Measurements from ENCODE around the gene ABI3BP.

Gene ABI3BP

DNA sequence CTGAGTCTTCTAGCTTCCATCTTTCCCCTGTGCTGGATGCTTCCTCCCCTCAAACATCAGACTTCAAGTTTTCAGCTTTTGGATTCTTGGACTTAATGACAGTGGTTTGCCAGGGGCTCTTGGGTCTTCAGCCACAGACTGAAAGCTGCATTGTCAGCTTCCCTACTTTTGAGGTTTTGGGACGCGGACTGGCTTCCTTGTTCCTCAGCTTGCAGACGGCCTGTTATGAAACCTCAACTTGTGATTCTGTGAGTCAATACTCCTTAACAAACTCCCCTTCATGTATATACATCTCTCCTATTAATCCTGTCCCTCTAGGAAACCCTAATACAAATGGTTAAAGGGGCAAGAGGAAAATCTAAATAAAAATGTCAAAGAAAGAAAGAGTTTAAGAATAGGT is 100.1 kb downstream of the ABI3BP start:
- H3K4me2 ChIP-seq (ENCODE audit: low read length) = no peak overlapping the region
- no peaks in the 10 kb centered on the region for H3F3A ChIP-seq (ENCODE audit: insufficient read depth, low read length)
- no peaks in the 10 kb centered on the region for H3K36me3 ChIP-seq (ENCODE audit: insufficient read depth, low read length)
- TF ChIP-seq CTCF (IDR thresholded peaks at IDR 0.05; ENCODE audit: low read length) (no peak), EZH2 (IDR thresholded peaks at IDR 0.05; ENCODE audit: borderline replicate concordance, low read length) (no peak)
- H3K27me3 ChIP-seq (ENCODE audit: insufficient read depth, low read length) = no peaks in the 10 kb centered on the region
- no peaks in the 10 kb centered on the region for H3K9me3 ChIP-seq (ENCODE audit: low read length)
- H3K4me1 ChIP-seq (ENCODE audit: insufficient read depth, low read length, severe bottlenecking) = no peaks in the 10 kb centered on the region
- H3K79me2 ChIP-seq (ENCODE audit: insufficient read depth, low read length) = no peaks in the 10 kb centered on the region
- no peaks in the 10 kb centered on the region for H4K20me1 ChIP-seq (ENCODE audit: insufficient read depth, low read length)
- no peak overlapping the region for H3K9ac ChIP-seq (ENCODE audit: low read length)
- H3K4me3 ChIP-seq (ENCODE audit: low read depth, low read length, poor library complexity, severe bottlenecking) = no peak overlapping the region
- no peak overlapping the region for H3K27ac ChIP-seq (ENCODE audit: low read depth, low read length, poor library complexity, severe bottlenecking)
- no peak overlapping the region for H2AFZ ChIP-seq (ENCODE audit: low read length)
- H3K9me2 ChIP-seq (ENCODE audit: low read depth, low read length) = no peaks in the 10 kb centered on the region

- Histone ChIP-seq H2AFZ (ENCODE audit: low read length) (no peak overlapping the region), H3K9ac (ENCODE audit: low read length) (no peak overlapping the region), H3K79me2 (ENCODE audit: insufficient read depth, low read length) (no peaks in the 10 kb centered on the region), H3K4me2 (ENCODE audit: low read length) (no peak overlapping the region), H3F3A (ENCODE audit: insufficient read depth, low read length) (no peaks in the 10 kb centered on the region), H3K9me2 (ENCODE audit: low read depth, low read length) (no peaks in the 10 kb centered on the region), H3K4me3 (ENCODE audit: low read depth, low read length, poor library complexity, severe bottlenecking) (no peak overlapping the region), H3K27ac (ENCODE audit: low read depth, low read length, poor library complexity, severe bottlenecking) (no peak overlapping the region), H3K4me1 (ENCODE audit: insufficient read depth, low read length, severe bottlenecking) (no peaks in the 10 kb centered on the region), H3K36me3 (ENCODE audit: insufficient read depth, low read length) (no peaks in the 10 kb centered on the region), H4K20me1 (ENCODE audit: insufficient read depth, low read length) (no peaks in the 10 kb centered on the region), H3K27me3 (ENCODE audit: insufficient read depth, low read length) (no peaks in the 10 kb centered on the region), H3K9me3 (ENCODE audit: low read length) (no peaks in the 10 kb centered on the region)
- TF ChIP-seq CTCF (IDR thresholded peaks at IDR 0.05; ENCODE audit: low read length) (no peak), EZH2 (IDR thresholded peaks at IDR 0.05; ENCODE audit: borderline replicate concordance, low read length) (no peak)
These were observed 101.4 kb downstream of the ABI3BP start for GRCh38 chr3:100891827-100892226.

DNA sequence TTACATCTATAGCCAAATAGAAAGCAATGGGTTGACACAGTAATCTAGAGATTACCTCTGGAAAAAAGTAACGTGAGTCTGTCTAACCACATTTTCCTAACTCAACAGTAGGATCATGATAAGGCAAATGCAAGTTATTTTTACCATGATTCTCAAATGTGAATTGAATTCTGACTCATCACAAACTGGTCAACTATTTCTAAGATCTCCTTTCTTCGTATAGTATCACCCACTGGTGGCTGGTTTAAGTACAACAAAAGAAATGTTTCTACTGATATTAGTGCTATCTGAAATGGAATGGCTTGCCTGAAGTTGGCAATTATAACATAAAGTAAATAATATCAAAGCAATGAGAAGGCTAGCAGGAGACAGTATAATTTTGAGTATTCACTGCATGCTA is 102.2 kb downstream of the ABI3BP start:
- H3K27ac ChIP-seq (ENCODE audit: low read depth, low read length, poor library complexity, severe bottlenecking) = no peak overlapping the region
- no peak overlapping the region for H3K9ac ChIP-seq (ENCODE audit: low read length)
- no peaks in the 10 kb centered on the region for H3F3A ChIP-seq (ENCODE audit: insufficient read depth, low read length)
- H3K4me1 ChIP-seq (ENCODE audit: insufficient read depth, low read length, severe bottlenecking) = no peaks in the 10 kb centered on the region
- H2AFZ ChIP-seq (ENCODE audit: low read length) = no peak overlapping the region
- no peak overlapping the region for H3K4me3 ChIP-seq (ENCODE audit: low read depth, low read length, poor library complexity, severe bottlenecking)
- H3K79me2 ChIP-seq (ENCODE audit: insufficient read depth, low read length) = no peaks in the 10 kb centered on the region
- H4K20me1 ChIP-seq (ENCODE audit: insufficient read depth, low read length) = no peaks in the 10 kb centered on the region
- no peak overlapping the region for H3K4me2 ChIP-seq (ENCODE audit: low read length)
- TF ChIP-seq CTCF (IDR thresholded peaks at IDR 0.05; ENCODE audit: low read length) (peak; percentile 14; the same call in 1 of the 2 replicates), EZH2 (IDR thresholded peaks at IDR 0.05; ENCODE audit: borderline replicate concordance, low read length) (no peak)
- H3K36me3 ChIP-seq (ENCODE audit: insufficient read depth, low read length) = no peaks in the 10 kb centered on the region
- H3K9me3 ChIP-seq (ENCODE audit: low read length) = no peaks in the 10 kb centered on the region
- H3K9me2 ChIP-seq (ENCODE audit: low read depth, low read length) = no peaks in the 10 kb centered on the region
- H3K27me3 ChIP-seq (ENCODE audit: insufficient read depth, low read length) = no peaks in the 10 kb centered on the region

All from OCI-LY1 (cell line).